GM21786 (cell line): ENCODE results near the gene SLC22A9.

ENCODE experiments used
- ATAC-seq: cut with Tn5 transposase; IDR thresholded peaks from one replicate; pipeline ENCODE4 v1.9.1; 2021; ENCODE audit not compliant: unreplicated experiment

SLC22A9 gene

DNA sequence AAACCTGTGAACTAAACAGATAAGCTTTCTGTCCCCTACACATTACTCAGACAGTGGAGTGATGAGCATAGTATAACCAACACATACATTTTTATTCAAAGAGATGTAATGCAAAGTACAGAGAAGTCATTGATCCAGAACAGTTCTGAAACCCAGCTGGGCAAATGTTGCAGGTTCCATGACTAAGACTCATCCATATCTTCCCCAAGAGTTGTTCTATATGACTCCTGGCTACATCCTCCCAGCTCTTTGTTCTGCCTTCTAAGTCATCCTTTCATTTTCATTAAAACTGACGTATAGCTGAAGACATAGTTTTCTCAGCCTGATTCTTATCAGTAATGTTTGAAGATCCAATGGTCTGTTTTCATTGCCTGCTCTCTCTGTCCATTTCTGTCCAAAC lies 74.1 kb downstream of the SLC22A9 start:
- no peak for ATAC-seq

DNA sequence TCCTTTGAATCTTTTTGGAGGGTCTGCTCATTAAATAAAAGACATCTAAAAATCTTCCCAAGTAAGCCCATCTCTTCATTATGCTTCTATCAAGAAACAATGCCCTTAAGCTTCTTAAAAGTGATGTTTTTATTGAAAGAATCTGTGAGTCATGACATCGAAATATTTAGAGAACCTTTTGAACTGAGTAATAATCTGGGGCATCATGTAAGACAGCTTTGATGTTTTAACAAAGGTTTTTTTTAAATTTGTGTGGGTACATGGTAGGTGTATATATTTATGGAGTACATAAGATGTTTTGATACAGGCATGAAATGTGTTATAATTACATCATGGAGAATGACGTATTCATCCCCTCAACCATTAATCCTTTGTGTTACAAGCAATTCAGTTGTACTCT lies 74.6 kb downstream of the SLC22A9 start:
- ATAC-seq, result no peak

DNA sequence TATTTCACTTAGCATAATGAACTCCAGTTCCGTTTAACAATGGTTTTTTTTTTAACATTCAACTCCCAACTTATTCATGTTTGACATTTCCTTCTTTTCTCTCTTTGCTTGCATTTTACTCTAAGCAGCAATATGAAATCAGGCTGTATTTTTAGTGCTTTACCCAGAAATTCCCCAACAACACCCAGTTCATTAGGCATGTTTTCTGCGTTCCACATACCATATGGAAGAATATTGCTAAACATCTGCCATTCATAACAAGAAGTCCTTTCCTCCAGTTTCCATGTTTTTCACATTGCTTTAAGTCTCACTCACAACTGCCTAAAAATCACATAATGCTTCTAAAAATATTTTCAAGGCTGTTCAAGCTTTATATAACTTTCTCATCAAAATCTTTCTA lies 75.5 kb downstream of the SLC22A9 start:
- no peak for ATAC-seq

- no peak for ATAC-seq
Observed at GRCh38 chr11:63445720-63446119, 76.1 kb downstream of the SLC22A9 start.

- no peak for ATAC-seq
Observed at GRCh38 chr11:63448646-63449045, 79.1 kb downstream of the SLC22A9 start.

DNA sequence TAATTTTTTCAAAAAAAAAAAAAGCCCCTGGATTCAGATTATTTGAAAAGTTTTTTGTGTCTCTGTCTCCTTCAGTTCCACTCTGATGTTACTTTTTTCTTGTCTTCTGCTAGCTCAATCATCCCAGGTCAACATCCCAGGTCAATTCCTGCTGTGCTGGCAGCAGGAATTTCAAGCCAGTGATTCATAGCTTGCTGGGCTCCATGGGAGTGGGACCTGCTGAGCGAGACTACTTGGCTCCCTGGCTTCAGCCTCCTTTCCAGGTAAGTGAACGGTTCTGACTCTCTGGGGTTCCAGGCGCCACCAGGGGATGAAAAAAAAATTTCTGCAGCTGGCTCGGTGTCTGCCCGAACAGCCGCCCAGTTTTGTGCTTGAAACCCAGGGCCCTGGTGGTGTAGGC lies 90.0 kb downstream of the SLC22A9 start:
- ATAC-seq, result no peak
